Liver (tissue), 3 donors: ENCODE results near the gene RELCH.

Experiments used
- ATF3 ChIP-seq: IDR thresholded peaks from 2 replicates; pipeline ENCODE4 v1.6.1; 2016; ENCODE audit warnings: antibody characterized with exemption
- CTCF ChIP-seq: fragments of 150-350 bp; IDR thresholded peaks from 2 replicates; pipeline ENCODE4 v1.5.1; 2017; ENCODE audit warnings: improper control_type of control experiment, low read depth, low read length; ENCODE audit not compliant: missing input control
- HNF4A ChIP-seq, 2 donors: conservative IDR thresholded peaks; 2 replicates each; pipeline ENCODE4 v1.6.1; 2016; ENCODE audit warnings: antibody characterized with exemption in 2 of 2, mild to moderate bottlenecking in 2 of 2
- TAF1 ChIP-seq: conservative IDR thresholded peaks from 2 replicates; pipeline ENCODE4 v1.6.1; 2016; ENCODE audit warnings: antibody characterized with exemption, mild to moderate bottlenecking
- YY1 ChIP-seq: IDR thresholded peaks from 2 replicates; pipeline ENCODE4 v1.6.1; 2016; ENCODE audit warnings: antibody characterized with exemption, mild to moderate bottlenecking
- ZBTB33 ChIP-seq: IDR thresholded peaks from 2 replicates; pipeline ENCODE4 v1.6.1; 2016; ENCODE audit warnings: antibody characterized with exemption
- donor health status: healthy.
- donor health status: healthy.

- no peak for TF ChIP-seq YY1
- TF ChIP-seq TAF1, result no peak
- no peak for TF ChIP-seq CTCF
- TF ChIP-seq ZBTB33, result no peak
- TF ChIP-seq ATF3, result no peak
- peak; percentile 43 to 71 for TF ChIP-seq HNF4A (conservative IDR thresholded peaks at IDR 0.05)
These were observed 75.0 kb downstream of the RELCH start for GRCh38 chr18:62262061-62262460.
